Mammary epithelial cell (primary cell): ENCODE results near the gene ARHGEF10L.

Source experiments
- EZH2 ChIP-seq: IDR thresholded peaks from 2 replicates; pipeline ENCODE4 v1.6.1; 2012; ENCODE audit warnings: low read length, inconsistent platforms, borderline replicate concordance
- TF ChIP-seq, protein P1 (sequence below), 2 donors: IDR thresholded peaks in 1 of 2; conservative IDR thresholded peaks in 1 of 2; 2 replicates each; pipeline ENCODE4 v1.5.1; 2011 to 2012; ENCODE audit warnings: inconsistent platforms in 2 of 2, low read length in 2 of 2, mild to moderate bottlenecking in 2 of 2, control low read depth in 1 of 2, low read depth in 1 of 2; ENCODE audit not compliant: insufficient read depth in 1 of 2; ENCODE audit errors: extremely low read depth in 1 of 2

DNA sequence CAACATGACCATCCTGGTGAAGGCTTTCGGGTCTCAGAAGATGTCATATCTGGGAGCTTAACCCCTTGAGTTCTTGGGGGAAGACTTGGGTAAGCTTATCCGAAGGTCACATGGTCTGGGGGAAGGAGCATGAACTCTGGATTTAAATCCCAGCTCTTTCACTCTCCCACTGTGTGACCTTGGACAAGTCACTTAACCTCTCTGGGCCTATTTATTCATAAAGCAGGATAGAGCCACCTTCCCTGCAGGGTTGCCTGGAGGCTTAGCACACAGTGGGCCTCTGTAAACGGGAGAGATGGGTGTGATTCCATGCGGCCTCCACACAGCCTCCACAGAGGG is 8.2 kb upstream of the ARHGEF10L start:
- TF ChIP-seq EZH2: no peak
- TF ChIP-seq, protein P1, sequence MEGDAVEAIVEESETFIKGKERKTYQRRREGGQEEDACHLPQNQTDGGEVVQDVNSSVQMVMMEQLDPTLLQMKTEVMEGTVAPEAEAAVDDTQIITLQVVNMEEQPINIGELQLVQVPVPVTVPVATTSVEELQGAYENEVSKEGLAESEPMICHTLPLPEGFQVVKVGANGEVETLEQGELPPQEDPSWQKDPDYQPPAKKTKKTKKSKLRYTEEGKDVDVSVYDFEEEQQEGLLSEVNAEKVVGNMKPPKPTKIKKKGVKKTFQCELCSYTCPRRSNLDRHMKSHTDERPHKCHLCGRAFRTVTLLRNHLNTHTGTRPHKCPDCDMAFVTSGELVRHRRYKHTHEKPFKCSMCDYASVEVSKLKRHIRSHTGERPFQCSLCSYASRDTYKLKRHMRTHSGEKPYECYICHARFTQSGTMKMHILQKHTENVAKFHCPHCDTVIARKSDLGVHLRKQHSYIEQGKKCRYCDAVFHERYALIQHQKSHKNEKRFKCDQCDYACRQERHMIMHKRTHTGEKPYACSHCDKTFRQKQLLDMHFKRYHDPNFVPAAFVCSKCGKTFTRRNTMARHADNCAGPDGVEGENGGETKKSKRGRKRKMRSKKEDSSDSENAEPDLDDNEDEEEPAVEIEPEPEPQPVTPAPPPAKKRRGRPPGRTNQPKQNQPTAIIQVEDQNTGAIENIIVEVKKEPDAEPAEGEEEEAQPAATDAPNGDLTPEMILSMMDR (conservative IDR thresholded peaks at IDR 0.05 in 1 of 2, IDR thresholded peaks at IDR 0.05 in 1 of 2; ENCODE audit: extremely low read depth in 1 of 2, insufficient read depth in 1 of 2, low read depth in 1 of 2, low read length in 2 of 2): no peak
